ENCODE measurements around the gene KAT6B. TPM values are rescaled to one million over a fixed set of nuclear protein-coding genes. Genes with fewer than 3 reads are reported as not detected.

Gene KAT6B
- total RNA-seq, 2 donors from 2014 or later, result 25.3 to 39.1 TPM

DNA sequence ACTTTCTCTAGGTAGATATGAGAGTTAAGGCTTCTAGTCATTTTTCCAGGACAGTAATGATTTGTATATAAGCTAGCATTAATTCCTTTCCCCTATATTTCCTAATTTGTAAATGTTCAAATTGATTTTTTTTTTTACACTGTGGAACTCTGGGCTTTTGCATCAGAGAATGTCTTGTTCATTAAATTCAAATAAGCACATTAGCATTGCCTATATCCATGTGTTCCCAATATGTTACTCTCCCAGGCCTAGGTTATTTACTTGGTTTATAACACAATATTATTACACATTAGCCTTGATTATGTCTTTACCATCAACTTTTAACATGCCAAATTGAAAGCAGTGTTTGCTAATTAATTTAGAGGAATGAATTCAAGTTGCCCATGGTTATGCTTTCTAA is 201.6 kb downstream of the KAT6B start:
- no peaks in the 10 kb centered on the region for H3K27me3 Mint-ChIP-seq (ENCODE audit: insufficient read depth)
- H3K4me1 Mint-ChIP-seq, result peaks cover 2% of the 10 kb centered on the region
- TF ChIP-seq, protein P1, sequence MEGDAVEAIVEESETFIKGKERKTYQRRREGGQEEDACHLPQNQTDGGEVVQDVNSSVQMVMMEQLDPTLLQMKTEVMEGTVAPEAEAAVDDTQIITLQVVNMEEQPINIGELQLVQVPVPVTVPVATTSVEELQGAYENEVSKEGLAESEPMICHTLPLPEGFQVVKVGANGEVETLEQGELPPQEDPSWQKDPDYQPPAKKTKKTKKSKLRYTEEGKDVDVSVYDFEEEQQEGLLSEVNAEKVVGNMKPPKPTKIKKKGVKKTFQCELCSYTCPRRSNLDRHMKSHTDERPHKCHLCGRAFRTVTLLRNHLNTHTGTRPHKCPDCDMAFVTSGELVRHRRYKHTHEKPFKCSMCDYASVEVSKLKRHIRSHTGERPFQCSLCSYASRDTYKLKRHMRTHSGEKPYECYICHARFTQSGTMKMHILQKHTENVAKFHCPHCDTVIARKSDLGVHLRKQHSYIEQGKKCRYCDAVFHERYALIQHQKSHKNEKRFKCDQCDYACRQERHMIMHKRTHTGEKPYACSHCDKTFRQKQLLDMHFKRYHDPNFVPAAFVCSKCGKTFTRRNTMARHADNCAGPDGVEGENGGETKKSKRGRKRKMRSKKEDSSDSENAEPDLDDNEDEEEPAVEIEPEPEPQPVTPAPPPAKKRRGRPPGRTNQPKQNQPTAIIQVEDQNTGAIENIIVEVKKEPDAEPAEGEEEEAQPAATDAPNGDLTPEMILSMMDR (conservative IDR thresholded peaks at IDR 0.05), result no peak
- no peaks in the 10 kb centered on the region for H3K27me3 ChIP-seq (ENCODE audit: control insufficient read depth, insufficient read depth, low read length, poor library complexity, severe bottlenecking)
- H3K9me3 Mint-ChIP-seq, result no peaks in the 10 kb centered on the region
- H3K4me3 Mint-ChIP-seq, result no peak overlapping the region
- peaks cover 41% of the 10 kb centered on the region for H3K36me3 ChIP-seq (ENCODE audit: control insufficient read depth, insufficient read depth, low read length)
- no peak for DNase-seq
- H3K27ac Mint-ChIP-seq, result no peak overlapping the region
- no peaks in the 10 kb centered on the region for H3K4me1 ChIP-seq (ENCODE audit: control insufficient read depth, insufficient read depth, low read length)
- no peak overlapping the region for H3K9ac ChIP-seq (ENCODE audit: extremely low read depth, low read length, poor library complexity, severe bottlenecking)
- H3K27ac ChIP-seq (ENCODE audit: low read depth, low read length), result no peak overlapping the region
- H3K9me3 ChIP-seq (ENCODE audit: control insufficient read depth, low read length), result no peaks in the 10 kb centered on the region
- no peak overlapping the region for H3K4me3 ChIP-seq (ENCODE audit: low read length)
- H3K36me3 Mint-ChIP-seq (ENCODE audit: low read depth), result peaks cover 52% of the 10 kb centered on the region

DNA sequence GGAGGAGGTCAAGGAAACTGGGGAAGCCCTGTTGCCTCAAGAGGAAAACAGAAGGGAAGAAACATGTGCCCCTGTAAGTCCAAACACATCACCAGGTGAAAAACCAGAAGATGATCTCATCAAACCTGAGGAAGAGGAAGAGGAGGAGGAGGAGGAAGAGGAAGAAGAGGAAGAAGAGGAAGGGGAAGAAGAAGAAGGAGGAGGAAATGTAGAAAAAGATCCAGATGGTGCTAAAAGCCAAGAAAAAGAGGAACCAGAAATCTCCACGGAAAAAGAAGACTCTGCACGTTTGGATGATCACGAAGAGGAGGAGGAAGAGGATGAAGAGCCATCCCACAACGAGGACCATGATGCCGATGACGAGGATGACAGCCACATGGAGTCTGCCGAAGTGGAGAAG is 202.3 kb downstream of the KAT6B start:
- H3K9ac ChIP-seq (ENCODE audit: extremely low read depth, low read length, poor library complexity, severe bottlenecking), result no peak overlapping the region
- H3K27ac Mint-ChIP-seq, result no peak overlapping the region
- H3K9me3 Mint-ChIP-seq, result no peaks in the 10 kb centered on the region
- H3K27me3 Mint-ChIP-seq (ENCODE audit: insufficient read depth), result no peaks in the 10 kb centered on the region
- H3K4me3 ChIP-seq (ENCODE audit: low read length), result no peak overlapping the region
- DNase-seq, result no peak
- no peak overlapping the region for H3K4me3 Mint-ChIP-seq
- peaks cover 52% of the 10 kb centered on the region for H3K36me3 Mint-ChIP-seq (ENCODE audit: low read depth)
- TF ChIP-seq, protein P1 (conservative IDR thresholded peaks at IDR 0.05), result no peak
- no peaks in the 10 kb centered on the region for H3K27me3 ChIP-seq (ENCODE audit: control insufficient read depth, insufficient read depth, low read length, poor library complexity, severe bottlenecking)
- peaks cover 2% of the 10 kb centered on the region for H3K4me1 Mint-ChIP-seq
- peaks cover 41% of the 10 kb centered on the region for H3K36me3 ChIP-seq (ENCODE audit: control insufficient read depth, insufficient read depth, low read length)
- H3K27ac ChIP-seq (ENCODE audit: low read depth, low read length), result no peak overlapping the region
- 94 to 97% methylated on average over 7 of the region's 7 CpGs for WGBS, 2 experiments (ENCODE audit: insufficient coverage in 1 of 2, insufficient read length in 1 of 2)
- H3K4me1 ChIP-seq (ENCODE audit: control insufficient read depth, insufficient read depth, low read length), result no peaks in the 10 kb centered on the region
- no peaks in the 10 kb centered on the region for H3K9me3 ChIP-seq (ENCODE audit: control insufficient read depth, low read length)

DNA sequence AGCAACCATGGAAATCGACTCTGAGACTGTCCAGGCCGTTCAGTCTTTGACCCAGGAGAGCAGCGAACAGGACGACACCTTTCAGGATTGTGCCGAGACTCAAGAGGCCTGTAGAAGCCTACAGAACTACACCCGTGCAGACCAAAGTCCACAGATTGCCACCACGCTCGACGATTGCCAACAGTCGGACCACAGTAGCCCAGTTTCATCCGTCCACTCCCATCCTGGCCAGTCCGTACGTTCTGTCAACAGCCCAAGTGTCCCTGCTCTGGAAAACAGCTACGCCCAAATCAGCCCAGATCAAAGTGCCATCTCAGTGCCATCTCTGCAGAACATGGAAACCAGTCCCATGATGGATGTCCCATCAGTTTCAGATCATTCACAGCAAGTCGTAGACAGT is 203.0 kb downstream of the KAT6B start:
- Histone ChIP-seq H3K4me1 (ENCODE audit: control insufficient read depth, insufficient read depth, low read length) (no peaks in the 10 kb centered on the region), H3K27ac (ENCODE audit: low read depth, low read length) (no peak overlapping the region), H3K36me3 (ENCODE audit: control insufficient read depth, insufficient read depth, low read length) (peaks cover 40% of the 10 kb centered on the region), H3K4me3 (ENCODE audit: low read length) (no peak overlapping the region), H3K9ac (ENCODE audit: extremely low read depth, low read length, poor library complexity, severe bottlenecking) (no peak overlapping the region), H3K9me3 (ENCODE audit: control insufficient read depth, low read length) (no peaks in the 10 kb centered on the region), H3K27me3 (ENCODE audit: control insufficient read depth, insufficient read depth, low read length, poor library complexity, severe bottlenecking) (no peaks in the 10 kb centered on the region)
- Mint-ChIP-seq H3K27ac (no peak overlapping the region), H3K9me3 (no peaks in the 10 kb centered on the region), H3K4me3 (no peak overlapping the region), H3K4me1 (peaks cover 2% of the 10 kb centered on the region), H3K27me3 (ENCODE audit: insufficient read depth) (no peaks in the 10 kb centered on the region), H3K36me3 (ENCODE audit: low read depth) (peaks cover 52% of the 10 kb centered on the region)
- DNase-seq, result no peak
- TF ChIP-seq, protein P1 (conservative IDR thresholded peaks at IDR 0.05), result no peak
- 94 to 95% methylated on average over 15 of the region's 15 CpGs for WGBS, 2 experiments (ENCODE audit: insufficient coverage in 1 of 2, insufficient read length in 1 of 2)

All from endodermal cell (in vitro differentiated cells).